LNCaP clone FGC (cell line): ENCODE measurements around the gene ESPNL.

Experiments
- DNase-seq: peaks from one replicate; pipeline ENCODE4 v3.0.0-alpha.2; 2011; ENCODE audit warnings: low read depth
- H3K4me3 ChIP-seq: 2 replicates; pipeline ENCODE4 v1.5.1; 2011; ENCODE audit warnings: mild to moderate bottlenecking, low read depth, low read length, control low read depth
- TF ChIP-seq, protein P1 (sequence below): IDR thresholded peaks from 2 replicates; pipeline ENCODE4 v1.5.1; 2012; ENCODE audit warnings: mild to moderate bottlenecking; ENCODE audit not compliant: control insufficient read depth, insufficient read depth; ENCODE audit errors: extremely low read depth

ESPNL gene

DNA sequence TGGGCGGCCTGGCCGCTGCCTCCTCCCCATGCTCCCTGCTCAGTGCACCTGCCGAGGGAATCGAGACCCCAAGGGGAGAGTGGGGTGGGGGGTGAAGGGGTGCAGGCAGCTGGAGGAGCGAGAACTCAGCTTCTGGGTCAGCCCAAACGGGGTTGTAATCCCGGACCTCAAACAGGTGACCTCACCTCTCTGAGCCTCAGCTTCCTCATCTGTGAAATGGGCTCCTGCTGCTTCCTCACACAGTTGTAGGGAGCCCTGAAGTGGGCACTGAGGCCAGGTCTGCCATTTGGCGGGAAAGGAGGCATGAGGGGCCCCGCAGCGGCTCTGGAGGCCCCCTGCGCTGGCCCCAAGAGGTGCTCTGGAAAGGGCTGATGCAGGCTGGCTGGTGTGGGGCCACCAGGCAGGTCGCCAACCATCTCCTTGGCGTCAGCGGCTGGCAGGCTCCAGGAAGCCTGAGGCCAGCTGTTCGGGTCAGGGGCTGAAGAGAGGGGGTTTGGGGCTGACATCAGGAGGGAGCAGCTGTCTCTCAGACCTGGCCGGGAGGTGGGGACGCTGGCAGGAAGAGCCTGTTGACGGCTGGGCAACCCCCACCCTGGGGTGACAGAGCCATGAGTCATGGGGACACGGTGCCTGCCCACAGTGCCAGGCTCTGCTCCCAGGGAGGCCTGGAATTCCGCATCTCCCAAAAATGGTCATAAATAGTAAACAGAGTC is 43.3 kb downstream of the ESPNL start:
- no peak for DNase-seq
- TF ChIP-seq, protein P1, sequence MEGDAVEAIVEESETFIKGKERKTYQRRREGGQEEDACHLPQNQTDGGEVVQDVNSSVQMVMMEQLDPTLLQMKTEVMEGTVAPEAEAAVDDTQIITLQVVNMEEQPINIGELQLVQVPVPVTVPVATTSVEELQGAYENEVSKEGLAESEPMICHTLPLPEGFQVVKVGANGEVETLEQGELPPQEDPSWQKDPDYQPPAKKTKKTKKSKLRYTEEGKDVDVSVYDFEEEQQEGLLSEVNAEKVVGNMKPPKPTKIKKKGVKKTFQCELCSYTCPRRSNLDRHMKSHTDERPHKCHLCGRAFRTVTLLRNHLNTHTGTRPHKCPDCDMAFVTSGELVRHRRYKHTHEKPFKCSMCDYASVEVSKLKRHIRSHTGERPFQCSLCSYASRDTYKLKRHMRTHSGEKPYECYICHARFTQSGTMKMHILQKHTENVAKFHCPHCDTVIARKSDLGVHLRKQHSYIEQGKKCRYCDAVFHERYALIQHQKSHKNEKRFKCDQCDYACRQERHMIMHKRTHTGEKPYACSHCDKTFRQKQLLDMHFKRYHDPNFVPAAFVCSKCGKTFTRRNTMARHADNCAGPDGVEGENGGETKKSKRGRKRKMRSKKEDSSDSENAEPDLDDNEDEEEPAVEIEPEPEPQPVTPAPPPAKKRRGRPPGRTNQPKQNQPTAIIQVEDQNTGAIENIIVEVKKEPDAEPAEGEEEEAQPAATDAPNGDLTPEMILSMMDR, result no peak
- no peak overlapping the region for H3K4me3 ChIP-seq

DNA sequence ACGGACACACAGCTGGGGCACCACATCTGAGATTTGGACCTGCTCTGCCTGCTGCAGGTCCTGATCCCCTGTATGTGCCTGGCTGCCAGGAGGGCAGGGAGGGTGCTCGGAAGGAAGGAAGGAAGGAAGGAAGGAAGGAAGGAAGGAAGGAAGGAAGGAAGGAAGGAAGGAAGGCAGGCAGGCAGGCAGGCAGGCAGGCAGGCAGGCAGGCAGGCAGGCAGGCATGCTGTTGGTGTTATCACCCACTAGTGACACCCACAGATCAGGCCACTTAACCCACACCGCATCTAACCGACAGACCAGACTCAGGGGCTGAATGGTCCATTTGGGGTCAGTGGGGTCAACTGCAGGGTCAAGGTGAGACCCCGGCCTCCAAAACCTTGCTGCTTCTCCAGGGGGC is 44.1 kb downstream of the ESPNL start:
- H3K4me3 ChIP-seq, result no peak overlapping the region
- DNase-seq, result no peak
- TF ChIP-seq, protein P1, result no peak

DNA sequence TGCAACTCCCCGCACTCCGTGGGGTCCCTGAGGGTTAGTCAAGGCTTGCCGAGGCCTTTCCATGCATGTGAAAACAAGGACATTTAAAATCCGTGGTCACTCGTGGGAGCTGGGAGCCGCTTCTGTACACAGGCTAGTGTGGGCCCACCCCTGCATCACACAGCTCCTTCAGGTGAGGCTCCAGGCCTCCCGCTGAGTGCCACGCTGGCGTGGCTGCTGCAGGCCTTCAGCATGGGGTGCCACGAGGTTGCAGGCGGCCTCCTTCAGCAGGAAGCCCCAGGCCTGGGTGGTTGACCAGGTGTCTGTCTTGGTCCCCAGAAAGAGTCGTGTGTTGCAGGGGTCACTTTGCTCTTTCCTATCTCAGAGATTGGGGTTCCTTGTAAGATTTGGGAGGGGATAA is 44.9 kb downstream of the ESPNL start:
- TF ChIP-seq, protein P1, result no peak
- H3K4me3 ChIP-seq, result no peak overlapping the region
- no peak for DNase-seq

DNA sequence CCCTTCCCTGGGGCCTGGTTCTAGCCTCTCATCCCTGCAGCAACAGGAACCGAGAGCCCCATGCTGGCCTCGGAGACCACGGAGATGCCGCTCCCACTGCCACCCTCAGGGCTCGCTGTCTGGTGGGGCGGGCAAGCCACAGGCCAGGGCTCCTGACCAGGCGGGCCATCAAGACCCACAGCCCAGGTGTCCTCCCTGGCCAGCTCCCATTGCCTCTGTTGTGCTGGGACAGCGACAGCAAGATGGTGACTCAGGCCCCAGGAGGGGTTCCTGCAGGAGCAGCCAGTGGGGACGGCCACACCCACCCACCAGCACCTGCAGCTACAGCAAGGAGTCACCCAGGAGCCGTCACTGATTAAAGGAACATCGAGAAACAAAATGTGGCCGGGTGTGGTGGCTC is 45.7 kb downstream of the ESPNL start:
- DNase-seq, result no peak
- no peak overlapping the region for H3K4me3 ChIP-seq
- TF ChIP-seq, protein P1, result no peak

DNA sequence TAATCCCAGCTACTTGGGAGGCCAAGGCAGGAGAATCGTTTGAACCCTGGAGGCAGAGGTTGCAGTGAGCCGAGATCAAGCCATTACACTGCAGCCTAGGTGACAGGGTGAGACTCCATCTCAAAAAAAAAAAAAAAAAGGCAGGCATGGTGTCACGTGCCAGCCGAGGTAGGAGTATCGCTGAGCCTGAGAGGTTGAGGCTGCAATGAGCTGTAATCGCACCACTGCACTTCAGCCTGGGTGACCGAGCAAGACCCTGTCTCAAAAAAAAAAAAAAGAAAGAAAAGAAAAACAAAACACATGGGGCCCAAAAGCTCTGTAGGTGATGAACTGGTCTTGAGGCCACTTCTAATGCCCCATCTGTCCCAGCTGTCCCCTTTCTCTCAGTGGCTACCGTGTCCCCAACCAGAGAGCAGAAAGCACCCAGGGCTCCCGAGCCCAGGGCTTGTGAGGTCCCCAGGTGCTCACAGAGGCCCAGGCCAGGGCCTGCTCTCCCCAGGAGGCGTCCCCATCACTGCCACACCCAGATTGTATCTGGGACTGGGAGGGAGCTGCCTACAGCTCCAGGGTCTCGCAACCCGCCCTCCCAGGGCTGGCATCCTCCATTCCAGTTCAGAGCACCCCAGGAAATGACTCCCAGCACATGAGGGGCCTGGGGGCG is 46.9 kb downstream of the ESPNL start:
- TF ChIP-seq, protein P1, result no peak
- DNase-seq, result no peak
- H3K4me3 ChIP-seq, result no peak overlapping the region

DNA sequence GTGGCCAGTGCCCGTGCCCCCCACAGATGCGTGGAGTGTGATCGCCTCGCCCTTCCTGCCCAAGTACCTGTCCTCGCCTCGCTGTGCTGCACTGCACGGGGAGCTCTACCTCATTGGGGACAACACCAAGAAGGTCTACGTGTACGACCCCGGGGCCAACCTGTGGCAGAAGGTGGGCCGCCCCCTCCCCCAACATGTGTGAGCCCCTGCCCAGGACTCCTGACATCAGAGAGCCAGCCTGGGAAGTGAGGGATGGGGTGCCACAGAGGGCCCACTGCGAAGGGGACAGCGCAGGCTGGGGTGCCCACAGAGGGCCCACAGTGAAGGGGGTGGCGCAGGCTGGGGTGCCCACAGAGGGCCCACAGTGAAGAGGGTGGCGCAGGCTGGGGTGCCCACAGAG is 48.8 kb downstream of the ESPNL start:
- DNase-seq, result no peak
- TF ChIP-seq, protein P1, result no peak
- no peak overlapping the region for H3K4me3 ChIP-seq
